Stimulated activated CD4-positive, alpha-beta T cell treated with anti-CD3 and anti-CD28 coated beads, TNF-alpha, amount 100 ng/mL, for 1 hour (primary cell): ENCODE measurements around the gene LRRN4.
"Not testable (repeated sequence)": the region's sequence is repeated elsewhere in the genome, so short reads cannot be mapped to it uniquely, and the experiment has no call there.

ENCODE experiments used
- DNase-seq, 3 donors: peaks; one replicate each; pipeline ENCODE4 v3.0.0-alpha.2; 2020; ENCODE audit warnings: low read depth in 3 of 3, low spot score in 1 of 3

LRRN4 gene

GRCh38 chr20:6060213-6060612, 6.4 kb upstream of the LRRN4 start:
- DNase-seq = no peak

GRCh38 chr20:6058684-6059295, 4.9 kb upstream of the LRRN4 start:
- DNase-seq = no peak

- no peak for DNase-seq
These were observed 3.8 kb upstream of the LRRN4 start for GRCh38 chr20:6057691-6058090.

GRCh38 chr20:6057139-6057538, 3.3 kb upstream of the LRRN4 start:
- DNase-seq = no peak

GRCh38 chr20:6055981-6056569, 2.2 kb upstream of the LRRN4 start:
- DNase-seq = no peak

GRCh38 chr20:6055161-6055783, 1.4 kb upstream of the LRRN4 start:
- no peak for DNase-seq

- DNase-seq = not testable (repeated sequence)
These were observed 810 bp upstream of the LRRN4 start for GRCh38 chr20:6054689-6055051.

GRCh38 chr20:6053064-6053775, 640 bp downstream of the LRRN4 start:
- no peak for DNase-seq

- DNase-seq = no peak
These were observed 2.4 kb downstream of the LRRN4 start for GRCh38 chr20:6051505-6051904.

GRCh38 chr20:6048391-6048790, 5.5 kb downstream of the LRRN4 start:
- no peak for DNase-seq

- no peak for DNase-seq
These were observed 7.4 kb downstream of the LRRN4 start for GRCh38 chr20:6046432-6046831.

- DNase-seq = no peak
These were observed 8.3 kb downstream of the LRRN4 start for GRCh38 chr20:6045566-6045965.

- no peak for DNase-seq
These were observed 9.7 kb downstream of the LRRN4 start for GRCh38 chr20:6044115-6044514.

GRCh38 chr20:6041808-6042265, 12.0 kb downstream of the LRRN4 start:
- no peak for DNase-seq

GRCh38 chr20:6040958-6041807, 12.7 kb downstream of the LRRN4 start:
- DNase-seq = no peak

GRCh38 chr20:6040540-6040939, 13.3 kb downstream of the LRRN4 start:
- DNase-seq = no peak

- no peak for DNase-seq
These were observed 14.1 kb downstream of the LRRN4 start for GRCh38 chr20:6039766-6040165.

GRCh38 chr20:6038256-6038655, 15.6 kb downstream of the LRRN4 start:
- no peak for DNase-seq

- DNase-seq = no peak
These were observed 16.8 kb downstream of the LRRN4 start for GRCh38 chr20:6037082-6037481.

- no peak for DNase-seq
These were observed 17.6 kb downstream of the LRRN4 start for GRCh38 chr20:6036213-6036612.
